IPS-NIHi7 (cell line): ENCODE results near the gene APOB.

Experiments
- DNase-seq: peaks from one replicate; pipeline ENCODE4 v3.0.0; 2012; ENCODE audit warnings: mixed read lengths; ENCODE audit errors: extremely low spot score

The APOB gene

GRCh38 chr2:21002814-21003192 lies 41.1 kb downstream of the APOB start:
- DNase-seq: no peak

- DNase-seq: no peak
These were observed 41.7 kb downstream of the APOB start for GRCh38 chr2:21001988-21002813.

GRCh38 chr2:21001225-21001946 lies 42.5 kb downstream of the APOB start:
- DNase-seq: no peak

GRCh38 chr2:20999906-21000645 lies 43.8 kb downstream of the APOB start:
- DNase-seq: no peak

- no peak for DNase-seq
These were observed 44.6 kb downstream of the APOB start for GRCh38 chr2:20998972-20999905.

GRCh38 chr2:20997953-20998722 lies 45.7 kb downstream of the APOB start:
- DNase-seq: no peak

- DNase-seq: peak; percentile 19
These were observed 49.7 kb downstream of the APOB start for GRCh38 chr2:20994130-20994529.

- peak; percentile 55 for DNase-seq
These were observed 51.6 kb downstream of the APOB start for GRCh38 chr2:20992201-20992711.

GRCh38 chr2:20990442-20991430 lies 53.1 kb downstream of the APOB start:
- DNase-seq: no peak

GRCh38 chr2:20989404-20989803 lies 54.5 kb downstream of the APOB start:
- DNase-seq: no peak

GRCh38 chr2:20988905-20989304 lies 55.0 kb downstream of the APOB start:
- DNase-seq: peak; percentile 40

GRCh38 chr2:20986024-20986939 lies 57.6 kb downstream of the APOB start:
- DNase-seq: no peak

- DNase-seq: peak; percentile 32
These were observed 58.8 kb downstream of the APOB start for GRCh38 chr2:20985062-20985461.

- no peak for DNase-seq
These were observed 59.5 kb downstream of the APOB start for GRCh38 chr2:20984408-20984807.

- DNase-seq: peak; percentile 19
These were observed 60.0 kb downstream of the APOB start for GRCh38 chr2:20983844-20984243.

- DNase-seq: no peak
These were observed 61.0 kb downstream of the APOB start for GRCh38 chr2:20982861-20983260.

GRCh38 chr2:20977520-20978180 lies 66.2 kb downstream of the APOB start:
- DNase-seq: no peak
